Liver (tissue), 9 donors: ENCODE results near the gene CYP3A5. TPM values are rescaled to one million over a fixed set of nuclear protein-coding genes. Genes with fewer than 3 reads are reported as not detected.
A peak's percentile ranks its signal among the peaks of the same experiment; 100 is the strongest.

ENCODE experiments used
- DNase-seq: peaks from one replicate; pipeline ENCODE4 v3.0.0-alpha.2; 2017; ENCODE audit warnings: low spot score
- H3K27ac ChIP-seq, 2 donors: one replicate each; pipeline ENCODE4 v1.7.0; 2013; ENCODE audit warnings: inconsistent platforms in 2 of 2, low read length in 2 of 2, control low read depth in 1 of 2, low read depth in 1 of 2, mild to moderate bottlenecking in 1 of 2
- H3K27me3 ChIP-seq, 4 donors: one replicate each; pipeline versions ENCODE4 v1.6.1 to v1.7.0; 2013; ENCODE audit warnings: low read length in 3 of 4, inconsistent platforms in 1 of 4, mild to moderate bottlenecking in 1 of 4, moderate library complexity in 1 of 4; ENCODE audit not compliant: control insufficient read depth in 4 of 4, insufficient read depth in 4 of 4
- H3K36me3 ChIP-seq, 4 donors: one replicate each; pipeline versions ENCODE4 v1.6.1 to v1.7.0; 2013; ENCODE audit warnings: low read length in 3 of 4, mild to moderate bottlenecking in 3 of 4, low read depth in 1 of 4, moderate library complexity in 1 of 4; ENCODE audit not compliant: control insufficient read depth in 4 of 4, insufficient read depth in 3 of 4
- H3K4me1 ChIP-seq, 4 donors: one replicate each; pipeline versions ENCODE4 v1.6.1 to v1.7.0; 2013; ENCODE audit warnings: low read length in 3 of 4, mild to moderate bottlenecking in 3 of 4, moderate library complexity in 1 of 4; ENCODE audit not compliant: control insufficient read depth in 4 of 4, insufficient read depth in 4 of 4
- H3K4me3 ChIP-seq, 3 donors: one replicate each; pipeline versions ENCODE4 v1.6.1 to v1.7.0; 2013; ENCODE audit warnings: low read length in 3 of 3, control low read depth in 1 of 3, low read depth in 1 of 3, mild to moderate bottlenecking in 1 of 3
- H3K9ac ChIP-seq, 2 donors: one replicate each; pipeline ENCODE4 v1.7.0; 2013; ENCODE audit warnings: low read length in 2 of 2, mild to moderate bottlenecking in 2 of 2, moderate library complexity in 2 of 2, control low read depth in 1 of 2, low read depth in 1 of 2
- H3K9me3 ChIP-seq, 4 donors: one replicate each; pipeline versions ENCODE4 v1.6.1 to v1.7.0; 2013; ENCODE audit warnings: low read length in 3 of 4; ENCODE audit not compliant: control insufficient read depth in 4 of 4
- ATF3 ChIP-seq: IDR thresholded peaks from 2 replicates; pipeline ENCODE4 v1.6.1; 2016; ENCODE audit warnings: antibody characterized with exemption
- CTCF ChIP-seq: fragments of 150-350 bp; IDR thresholded peaks from 2 replicates; pipeline ENCODE4 v1.5.1; 2017; ENCODE audit warnings: improper control_type of control experiment, low read depth, low read length; ENCODE audit not compliant: missing input control
- EGR1 ChIP-seq, 2 donors: IDR thresholded peaks; 2 replicates each; pipeline ENCODE4 v1.6.1; 2016 to 2018; ENCODE audit warnings: antibody characterized with exemption in 2 of 2, low read depth in 2 of 2
- FOXA1 ChIP-seq: IDR thresholded peaks from 2 replicates; pipeline ENCODE4 v1.6.1; 2016; ENCODE audit warnings: antibody characterized with exemption
- FOXA2 ChIP-seq: IDR thresholded peaks from 2 replicates; pipeline ENCODE4 v1.6.1; 2016; ENCODE audit warnings: antibody characterized with exemption
- GABPA ChIP-seq, 2 donors: IDR thresholded peaks in 1 of 2; conservative IDR thresholded peaks in 1 of 2; 2 replicates each; pipeline ENCODE4 v1.6.1; 2016; ENCODE audit warnings: antibody characterized with exemption in 2 of 2, mild to moderate bottlenecking in 1 of 2, moderate library complexity in 1 of 2
- HNF4A ChIP-seq, 2 donors: conservative IDR thresholded peaks; 2 replicates each; pipeline ENCODE4 v1.6.1; 2016; ENCODE audit warnings: antibody characterized with exemption in 2 of 2, mild to moderate bottlenecking in 2 of 2
- HNF4G ChIP-seq: IDR thresholded peaks from 2 replicates; pipeline ENCODE4 v1.6.1; 2016; ENCODE audit warnings: antibody characterized with exemption
- JUND ChIP-seq, 2 donors: IDR thresholded peaks; 2 replicates each; pipeline ENCODE4 v1.6.1; 2016; ENCODE audit warnings: antibody characterized with exemption in 2 of 2
- MAX ChIP-seq: IDR thresholded peaks from 2 replicates; pipeline ENCODE4 v1.6.1; 2016; ENCODE audit warnings: antibody characterized with exemption
- RAD21 ChIP-seq, 2 donors: IDR thresholded peaks; 2 replicates each; pipeline ENCODE4 v1.6.1; 2016; ENCODE audit warnings: antibody characterized with exemption in 2 of 2, mild to moderate bottlenecking in 2 of 2
- REST ChIP-seq: IDR thresholded peaks from 2 replicates; pipeline ENCODE4 v1.6.1; 2016; ENCODE audit warnings: antibody characterized with exemption, mild to moderate bottlenecking
- RXRA ChIP-seq, 2 donors: IDR thresholded peaks; 2 replicates each; pipeline ENCODE4 v1.6.1; 2017 to 2018; ENCODE audit warnings: antibody characterized with exemption in 2 of 2, mild to moderate bottlenecking in 1 of 2
- SP1 ChIP-seq: IDR thresholded peaks from 2 replicates; pipeline ENCODE4 v1.6.1; 2018; ENCODE audit warnings: antibody characterized with exemption, mild to moderate bottlenecking
- TAF1 ChIP-seq: conservative IDR thresholded peaks from 2 replicates; pipeline ENCODE4 v1.6.1; 2016; ENCODE audit warnings: antibody characterized with exemption, mild to moderate bottlenecking
- YY1 ChIP-seq: IDR thresholded peaks from 2 replicates; pipeline ENCODE4 v1.6.1; 2016; ENCODE audit warnings: antibody characterized with exemption, mild to moderate bottlenecking
- ZBTB33 ChIP-seq: IDR thresholded peaks from 2 replicates; pipeline ENCODE4 v1.6.1; 2016; ENCODE audit warnings: antibody characterized with exemption
- WGBS: extraction: QIAGEN DNeasy Blood & Tissue Kit; methylation state at CpG from one replicate; pipeline ENCODE4 v1.1.7; 2013; 5-methylcytosine and 5-hydroxymethylcytosine counted together
- polyA plus RNA-seq, 2 donors: library from polyadenylated mRNA; stranded (reverse) in 1 of 2; unstranded in 1 of 2; fragments of 200-250 nt in 1 of 2; fragments of >200 nt in 1 of 2; fragmentation: Nextera tagmentation in 1 of 2; extraction: Ambion mirVana in 1 of 2; gene quantifications; one replicate each; pipeline versions ENCODE4 v1.2.1 to v1.2.3, GENCODE V29; 2013 to 2015
- total RNA-seq, 2 donors: library from RNA; depleted of rRNA; stranded (reverse); fragments of >200 nt; gene quantifications; one replicate each; pipeline ENCODE4 v1.2.3, GENCODE V29; 2014
- donor health status: healthy.
- donor health status: healthy.
- donor health status: healthy.
- donor health status: healthy.
- donor health status: healthy.

CYP3A5 gene
- total and polyA plus RNA-seq, 4 donors: 21.9 to 1,413 (median 717) TPM

GRCh38 chr7:99615989-99616358 lies 63.8 kb downstream of the CYP3A5 start:
- H3K9me3 ChIP-seq: no peaks in the 10 kb centered on the region
- H3K36me3 ChIP-seq: peaks cover 0 to 22% (median 15%) of the 10 kb centered on the region in 4 donors
- no peak overlapping the region for H3K27ac ChIP-seq
- DNase-seq: no peak
- H3K4me3 ChIP-seq: peak overlapping the region in 2 of 3 donors; percentile 77 to 93
- peak overlapping the region in 1 of 2 donors; percentile 23 for H3K9ac ChIP-seq
- WGBS: 90% methylated on average over 5 of the region's 5 CpGs
- peaks cover 2 to 17% (median 8%) of the 10 kb centered on the region in 4 donors for H3K4me1 ChIP-seq
- no peaks in the 10 kb centered on the region for H3K27me3 ChIP-seq
- TF ChIP-seq HNF4G: no peak
- TF ChIP-seq HNF4A (conservative IDR thresholded peaks at IDR 0.05): no peak
- TF ChIP-seq RXRA (IDR thresholded peaks at IDR 0.05): no peak
- no peak for TF ChIP-seq ATF3
- no peak for TF ChIP-seq EGR1 (IDR thresholded peaks at IDR 0.05; ENCODE audit: low read depth in 2 of 2)
- TF ChIP-seq ZBTB33: no peak
- TF ChIP-seq MAX: no peak
- TF ChIP-seq RAD21 (IDR thresholded peaks at IDR 0.05): no peak
- TF ChIP-seq SP1: no peak
- no peak for TF ChIP-seq FOXA2
- no peak for TF ChIP-seq FOXA1
- TF ChIP-seq JUND (IDR thresholded peaks at IDR 0.05): no peak
- no peak for TF ChIP-seq TAF1
- TF ChIP-seq GABPA (IDR thresholded peaks at IDR 0.05 in 1 of 2, conservative IDR thresholded peaks at IDR 0.05 in 1 of 2): no peak

- WGBS: 86% methylated on average over 3 of the region's 3 CpGs
- Histone ChIP-seq H3K9me3 (no peaks in the 10 kb centered on the region), H3K36me3 (peaks cover 0 to 11% (median 7%) of the 10 kb centered on the region in 4 donors), H3K27ac (no peak overlapping the region), H3K4me1 (peaks cover 2 to 17% (median 8%) of the 10 kb centered on the region in 4 donors), H3K9ac (no peak overlapping the region), H3K4me3 (no peak overlapping the region), H3K27me3 (no peaks in the 10 kb centered on the region)
- TF ChIP-seq TAF1 (no peak), ZBTB33 (no peak), JUND (IDR thresholded peaks at IDR 0.05) (no peak), FOXA1 (no peak), HNF4A (conservative IDR thresholded peaks at IDR 0.05) (no peak), RAD21 (IDR thresholded peaks at IDR 0.05) (no peak), YY1 (no peak), REST (no peak), EGR1 (IDR thresholded peaks at IDR 0.05; ENCODE audit: low read depth in 2 of 2) (no peak), GABPA (IDR thresholded peaks at IDR 0.05 in 1 of 2, conservative IDR thresholded peaks at IDR 0.05 in 1 of 2) (no peak), RXRA (IDR thresholded peaks at IDR 0.05) (no peak), MAX (no peak), SP1 (no peak), HNF4G (no peak), CTCF (no peak)
- no peak for DNase-seq
Observed at GRCh38 chr7:99614495-99614894, 65.3 kb downstream of the CYP3A5 start.
